Keratinocyte (primary cell): ENCODE results near the gene RNASE7. TPM values are rescaled to one million over a fixed set of nuclear protein-coding genes. Genes with fewer than 3 reads are reported as not detected.

Experiments used
- DNase-seq: peaks from one replicate; pipeline ENCODE4 v3.0.0-alpha.2; 2011; ENCODE audit warnings: low read depth, missing footprints, low spot score
- FAIRE-seq: peaks from 2 replicates; lab custom pipeline; 2011; peaks lifted over from hg19 to GRCh38; lab: Jason Lieb, UNC
- H2AFZ ChIP-seq: 2 replicates; pipeline ENCODE4 v1.6.0; 2012; ENCODE audit warnings: low read length, control low read depth, inconsistent platforms; ENCODE audit not compliant: control insufficient read depth
- H3K27ac ChIP-seq: 2 replicates; pipeline ENCODE4 v1.5.1; 2011; ENCODE audit warnings: low read length; ENCODE audit not compliant: control insufficient read depth, insufficient read depth
- H3K27me3 ChIP-seq: 3 replicates; pipeline ENCODE4 v1.6.0; 2011; ENCODE audit warnings: low read length; ENCODE audit not compliant: control insufficient read depth, insufficient read depth; ENCODE audit errors: extremely low read depth
- H3K36me3 ChIP-seq, 2 experiments: 2 replicates in 1 of 2; 3 replicates in 1 of 2; pipeline ENCODE4 v1.5.1; 2011; ENCODE audit warnings: low read length in 2 of 2, mild to moderate bottlenecking in 1 of 2; ENCODE audit not compliant: control insufficient read depth in 2 of 2, insufficient read depth in 2 of 2; ENCODE audit errors: extremely low read depth in 1 of 2
- H3K4me1 ChIP-seq: 3 replicates; pipeline ENCODE4 v1.5.1; 2011; ENCODE audit warnings: low read length; ENCODE audit not compliant: control insufficient read depth, insufficient read depth; ENCODE audit errors: extremely low read depth
- H3K4me2 ChIP-seq: 3 replicates; pipeline ENCODE4 v1.6.0; 2011; ENCODE audit warnings: low read depth, low read length; ENCODE audit not compliant: control insufficient read depth, insufficient read depth; ENCODE audit errors: extremely low read depth
- H3K4me3 ChIP-seq, 3 experiments: fragments of 200-600 bp in 1 of 3; sonication (generic) in 1 of 3; 2 replicates in 2 of 3; 3 replicates in 1 of 3; pipeline ENCODE4 v1.5.1; 2011 to 2016; ENCODE audit warnings: low read length in 3 of 3, mild to moderate bottlenecking in 3 of 3, control low read depth in 2 of 3, inconsistent platforms in 1 of 3, low read depth in 1 of 3, mixed read lengths in 1 of 3, mixed run types in 1 of 3, moderate library complexity in 1 of 3; ENCODE audit not compliant: control insufficient read depth in 2 of 3, insufficient read depth in 2 of 3; ENCODE audit errors: extremely low read depth in 1 of 3
- H3K79me2 ChIP-seq: 2 replicates; pipeline ENCODE4 v1.6.0; 2012; ENCODE audit warnings: low read length; ENCODE audit not compliant: control insufficient read depth, insufficient read depth
- H3K9ac ChIP-seq: 3 replicates; pipeline ENCODE4 v1.6.0; 2011; ENCODE audit warnings: low read length; ENCODE audit not compliant: control insufficient read depth, insufficient read depth; ENCODE audit errors: extremely low read depth
- H3K9me1 ChIP-seq: 3 replicates; pipeline ENCODE4 v1.6.0; 2011; ENCODE audit warnings: low read length; ENCODE audit not compliant: control insufficient read depth, insufficient read depth; ENCODE audit errors: extremely low read depth
- H3K9me3 ChIP-seq: 2 replicates; pipeline ENCODE4 v1.5.1; 2012; ENCODE audit warnings: low read depth, low read length; ENCODE audit not compliant: control insufficient read depth
- H4K20me1 ChIP-seq: 3 replicates; pipeline ENCODE4 v1.6.0; 2011; ENCODE audit warnings: low read length; ENCODE audit not compliant: control insufficient read depth, insufficient read depth; ENCODE audit errors: extremely low read depth
- CTCF ChIP-seq, 3 experiments: IDR thresholded peaks in 1 of 3; conservative IDR thresholded peaks in 1 of 3; optimal IDR thresholded peaks in 1 of 3; 2 replicates in 2 of 3; 3 replicates in 1 of 3; pipeline versions ENCODE3 to v1.5.1; 2011; ENCODE audit warnings: low read length in 3 of 3, mild to moderate bottlenecking in 3 of 3, moderate library complexity in 2 of 3, control low read depth in 1 of 3, inconsistent platforms in 1 of 3; ENCODE audit not compliant: insufficient read depth in 2 of 3; ENCODE audit errors: extremely low read depth in 1 of 3
- EZH2 ChIP-seq: IDR thresholded peaks from one replicate; pipeline ENCODE4 v1.6.1; 2012; ENCODE audit warnings: inconsistent platforms, mild to moderate bottlenecking, low read length, moderate library complexity
- dilution Hi-C: fragments of 300-500 bp; cut with MboI; formaldehyde crosslinking; loops from one replicate; pipeline ENCODE4 v1.7.0; 2020; ENCODE audit warnings: low sequenced_read_pairs; ENCODE audit not compliant: extremely low pct_ligation_motif_present
- polyA plus RNA-seq, 5 experiments: library from polyadenylated mRNA; depleted of rRNA in 3 of 5; stranded (reverse) in 3 of 5; stranded (forward) in 1 of 5; unstranded in 1 of 5; fragments of >200 nt; gene quantifications; 1 replicate in 1 of 5; 2 replicates in 3 of 5; 3 replicates in 1 of 5; pipeline versions ENCODE4 v1.2.1 to v1.2.3, GENCODE V29; 2011 to 2012; ENCODE audit warnings: missing spikeins in 2 of 5, low read depth in 1 of 5, low replicate concordance in 1 of 5

Gene RNASE7
- polyA plus RNA-seq, 1 donor (not counting 4 experiments of a cell fraction or from before 2014, with no cell fraction given), result 17.4 TPM

GRCh38 chr14:21056520-21057163 lies 14.5 kb downstream of the RNASE7 start:
- no peak overlapping the region for H3K9ac ChIP-seq

GRCh38 chr14:21057803-21058675 lies 15.9 kb downstream of the RNASE7 start, which contains the start of gene RNASE8:
Gene RNASE8 (plus strand): TSS chr14:21057822. CDS start chr14:21057893, 71 bp downstream.
- TF ChIP-seq CTCF (optimal IDR thresholded peaks at IDR 0.05 in 1 of 3, IDR thresholded peaks at IDR 0.05 in 1 of 3, conservative IDR thresholded peaks at IDR 0.05 in 1 of 3; ENCODE audit: extremely low read depth in 1 of 3, insufficient read depth in 2 of 3, low read length in 3 of 3) (no peak), EZH2 (no peak)

More at GRCh38 chr14:21056520-21057163, 14.5 kb downstream of the RNASE7 start:
- Histone ChIP-seq H3K36me3 (no peaks in the 10 kb centered on the region), H3K4me2 (no peak overlapping the region), H3K4me1 (no peaks in the 10 kb centered on the region), H3K9me3 (no peaks in the 10 kb centered on the region), H2AFZ (peak overlapping the region; percentile 6), H3K9me1 (no peaks in the 10 kb centered on the region), H3K27me3 (no peaks in the 10 kb centered on the region), H4K20me1 (no peaks in the 10 kb centered on the region), H3K79me2 (no peaks in the 10 kb centered on the region), H3K27ac (no peak overlapping the region), H3K4me3 (no peak overlapping the region)
- FAIRE-seq, result no peak
- DNase-seq, result no peak
- dilution Hi-C loops, result no loop called here
- TF ChIP-seq EZH2 (no peak), CTCF (optimal IDR thresholded peaks at IDR 0.05 in 1 of 3, IDR thresholded peaks at IDR 0.05 in 1 of 3, conservative IDR thresholded peaks at IDR 0.05 in 1 of 3; ENCODE audit: extremely low read depth in 1 of 3, insufficient read depth in 2 of 3, low read length in 3 of 3) (no peak)

More at GRCh38 chr14:21057803-21058675, 15.9 kb downstream of the RNASE7 start, which contains the start of gene RNASE8:
- Histone ChIP-seq H3K27ac (no peak within 1 kb of the TSS), H3K27me3 (no peaks in the 10 kb centered on the region), H4K20me1 (no peaks in the 10 kb centered on the region), H3K9me3 (no peaks in the 10 kb centered on the region), H2AFZ (no peak within 1 kb of the TSS), H3K36me3 (no peaks in the 10 kb centered on the region), H3K9ac (no peak within 1 kb of the TSS), H3K79me2 (no peaks in the 10 kb centered on the region), H3K4me2 (no peak within 1 kb of the TSS), H3K9me1 (no peaks in the 10 kb centered on the region), H3K4me1 (no peaks in the 10 kb centered on the region), H3K4me3 (no peak within 1 kb of the TSS)
- no peak for DNase-seq
- FAIRE-seq, result no peak
- dilution Hi-C loops, result no loop called here
